ENCODE results near the gene TMEM14B. TPM values are rescaled to one million over a fixed set of nuclear protein-coding genes. Genes with fewer than 3 reads are reported as not detected.

TMEM14B gene
- total and polyA plus RNA-seq, 4 experiments from 2014 or later, result 76.9 to 236 (median 127) TPM

DNA sequence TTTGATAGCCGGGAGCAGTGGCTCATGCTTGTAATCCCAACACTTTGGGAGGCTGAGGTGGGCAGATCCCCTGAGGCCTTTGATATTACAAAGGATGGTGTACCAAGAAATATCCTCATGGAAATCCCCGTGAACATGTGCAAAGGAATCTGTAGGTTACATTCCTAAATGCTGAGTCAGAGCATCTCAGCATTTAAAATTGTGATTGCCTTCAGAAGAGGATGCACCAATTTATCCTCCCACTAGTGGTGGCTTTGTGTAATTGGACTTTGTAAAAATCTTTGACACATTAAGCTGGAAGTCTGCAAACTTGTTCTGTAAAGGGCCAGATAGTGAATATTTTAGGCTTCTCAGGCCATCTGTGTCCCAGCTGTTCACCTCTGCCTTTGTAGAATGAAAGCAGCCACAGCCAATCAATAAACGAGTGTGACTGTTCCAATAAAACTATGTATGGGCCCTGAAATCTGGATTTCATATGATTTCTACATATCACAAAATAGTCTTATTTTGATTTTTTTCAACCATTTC lies 11.8 kb downstream of the TMEM14B start:
- Histone ChIP-seq H3K4me3 (ENCODE audit: low read length in 2 of 2) (no peak overlapping the region), H3K27ac (ENCODE audit: low read depth, low read length) (no peak overlapping the region), H3K36me3 (ENCODE audit: insufficient read depth, low read length) (peaks cover 16% of the 10 kb centered on the region), H3K9me3 (ENCODE audit: control insufficient read depth in 1 of 2, low read length in 2 of 2) (no peaks in the 10 kb centered on the region), H3K27me3 (ENCODE audit: insufficient read depth, low read length) (no peaks in the 10 kb centered on the region), H3K4me1 (ENCODE audit: insufficient read depth, low read length) (no peaks in the 10 kb centered on the region)
- H3K4me3 Mint-ChIP-seq, result no peak overlapping the region
- ChIA-PET CTCF (ENCODE audit: partially characterized antibody) (interaction anchor here (0.6 to 1.1 kb wide), 4 partner anchors 15 to 189 kb away, joined by 3 read pairs; partner anchors contain the start of genes C6orf52 and PAK1IP1), POLR2A (ENCODE audit: partially characterized antibody) (interaction anchor here (1.7 kb wide), 1 partner anchor 11 kb away, joined by 3 read pairs; no protein-coding TSS in a partner anchor)
- no peaks in the 10 kb centered on the region for H3K9me3 Mint-ChIP-seq
- no peaks in the 10 kb centered on the region for H3K27me3 Mint-ChIP-seq
- H3K27ac Mint-ChIP-seq, result peak overlapping the region in 1 of 7 donors; percentile 53
- DNase-seq, result peak in 3 of 5 donors; percentile 13 to 23 (median 16)
- H3K36me3 Mint-ChIP-seq, result peaks cover 58 to 63% of the 10 kb centered on the region in 2 donors
- H3K4me1 Mint-ChIP-seq, result peaks cover 10 to 26% (median 20%) of the 10 kb centered on the region in 4 donors
- intact Hi-C loops (cut with micrococcal nuclease), result loop anchor here (2.0 kb wide), 1 partner anchor 281 kb away; no protein-coding TSS in a partner anchor

DNA sequence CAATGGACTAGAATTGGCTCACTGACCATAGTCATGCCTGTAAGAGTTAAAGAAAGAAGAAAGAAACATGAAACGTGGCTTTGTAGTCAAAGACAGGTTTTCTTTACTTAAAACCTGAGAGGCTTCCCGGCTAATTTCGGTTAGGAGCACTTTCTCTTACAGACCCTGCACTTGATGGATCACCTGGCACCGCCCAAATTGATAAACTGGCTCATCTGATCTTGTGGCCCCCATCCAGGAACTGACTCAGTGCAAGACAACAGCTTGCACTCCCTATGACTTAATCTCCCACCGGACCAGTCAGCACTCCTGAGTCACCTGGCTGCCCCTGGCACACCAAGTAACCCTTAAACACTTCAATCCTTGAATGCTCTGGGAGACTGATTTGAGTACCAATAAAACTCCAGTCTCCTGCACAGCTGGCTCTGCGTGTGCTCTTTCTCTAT lies 12.3 kb downstream of the TMEM14B start:
- H3K4me3 Mint-ChIP-seq, result no peak overlapping the region
- H3K27me3 Mint-ChIP-seq, result no peaks in the 10 kb centered on the region
- peaks cover 9 to 23% (median 16%) of the 10 kb centered on the region in 4 donors for H3K4me1 Mint-ChIP-seq
- Histone ChIP-seq H3K4me1 (ENCODE audit: insufficient read depth, low read length) (no peaks in the 10 kb centered on the region), H3K9me3 (ENCODE audit: control insufficient read depth in 1 of 2, low read length in 2 of 2) (no peaks in the 10 kb centered on the region), H3K4me3 (ENCODE audit: low read length in 2 of 2) (no peak overlapping the region), H3K27ac (ENCODE audit: low read depth, low read length) (no peak overlapping the region), H3K27me3 (ENCODE audit: insufficient read depth, low read length) (no peaks in the 10 kb centered on the region), H3K36me3 (ENCODE audit: insufficient read depth, low read length) (peaks cover 11% of the 10 kb centered on the region)
- intact Hi-C loops (cut with micrococcal nuclease), result loop anchor here (2.0 kb wide), 1 partner anchor 281 kb away; no protein-coding TSS in a partner anchor
- ChIA-PET POLR2A (ENCODE audit: partially characterized antibody) (interaction anchor here (1.7 kb wide), 1 partner anchor 12 kb away, joined by 3 read pairs; no protein-coding TSS in a partner anchor), CTCF (ENCODE audit: partially characterized antibody) (interaction anchor here (0.9 to 1.1 kb wide), 2 partner anchors 14 to 65 kb away, joined by 3 read pairs; partner anchors contain the start of genes C6orf52 and PAK1IP1)
- DNase-seq, result no peak
- no peak overlapping the region for H3K27ac Mint-ChIP-seq
- H3K36me3 Mint-ChIP-seq, result peaks cover 52 to 57% of the 10 kb centered on the region in 2 donors
- no peaks in the 10 kb centered on the region for H3K9me3 Mint-ChIP-seq

- H3K36me3 Mint-ChIP-seq, result peaks cover 30% of the 10 kb centered on the region in 2 donors
Measured at GRCh38 chr6:10763006-10763405, 15.4 kb downstream of the TMEM14B start.

DNA sequence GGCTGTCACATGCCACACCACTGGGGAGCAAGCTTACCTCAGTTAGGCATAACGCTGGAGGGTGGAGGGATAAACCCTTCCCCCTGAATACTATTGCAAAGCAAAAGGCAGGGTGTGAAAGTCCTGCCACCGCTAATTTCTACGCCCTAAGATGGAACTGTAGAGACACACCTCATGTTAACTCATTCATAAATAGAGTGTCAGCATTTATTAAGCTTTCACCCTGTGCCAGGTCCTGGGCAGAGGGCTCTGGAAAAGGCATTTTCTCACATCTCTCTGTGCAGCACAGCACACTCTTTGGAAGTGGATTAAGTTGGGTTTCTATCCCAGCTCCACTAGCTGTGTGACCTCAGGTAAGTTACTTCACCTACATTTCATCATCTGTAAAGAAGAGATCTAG lies 21.8 kb downstream of the TMEM14B start:
- intact Hi-C loops (cut with micrococcal nuclease), result no loop called here
- Mint-ChIP-seq H3K4me3 (no peak overlapping the region), H3K9me3 (no peaks in the 10 kb centered on the region)

More at GRCh38 chr6:10763006-10763405, 15.4 kb downstream of the TMEM14B start:
- H3K27ac ChIP-seq (ENCODE audit: low read depth, low read length), result no peak overlapping the region
- H3K27me3 ChIP-seq (ENCODE audit: insufficient read depth, low read length), result no peaks in the 10 kb centered on the region
- Mint-ChIP-seq H3K9me3 (no peaks in the 10 kb centered on the region), H3K27me3 (no peaks in the 10 kb centered on the region), H3K4me3 (no peak overlapping the region), H3K27ac (no peak overlapping the region), H3K4me1 (peaks cover 6 to 18% (median 10%) of the 10 kb centered on the region in 4 donors)
- no peak overlapping the region for H3K4me3 ChIP-seq (ENCODE audit: low read length in 2 of 2)
- H3K9me3 ChIP-seq (ENCODE audit: control insufficient read depth in 1 of 2, low read length in 2 of 2), result no peaks in the 10 kb centered on the region
- no peaks in the 10 kb centered on the region for H3K4me1 ChIP-seq (ENCODE audit: insufficient read depth, low read length)
- ChIA-PET POLR2A (ENCODE audit: partially characterized antibody) (no interaction called here), CTCF (ENCODE audit: partially characterized antibody) (no interaction called here)
- peaks cover 4% of the 10 kb centered on the region for H3K36me3 ChIP-seq (ENCODE audit: insufficient read depth, low read length)
- intact Hi-C loops (cut with micrococcal nuclease), result no loop called here
- no peak for DNase-seq

GRCh38 chr6:10771371-10771894 lies 23.8 kb downstream of the TMEM14B start:
- intact Hi-C loops (cut with micrococcal nuclease), result no loop called here
- no peaks in the 10 kb centered on the region for H3K27me3 ChIP-seq (ENCODE audit: insufficient read depth, low read length)
- H3K9me3 ChIP-seq (ENCODE audit: control insufficient read depth in 1 of 2, low read length in 2 of 2), result no peaks in the 10 kb centered on the region
- Mint-ChIP-seq H3K27ac (peak overlapping the region in 3 of 7 donors; percentile 15 to 70 (median 39)), H3K36me3 (peaks cover 37 to 39% of the 10 kb centered on the region in 2 donors), H3K4me1 (peaks cover 0 to 1% (median 0%) of the 10 kb centered on the region in 4 donors), H3K27me3 (no peaks in the 10 kb centered on the region), H3K4me3 (no peak overlapping the region), H3K9me3 (no peaks in the 10 kb centered on the region)
- H3K27ac ChIP-seq (ENCODE audit: low read depth, low read length), result no peak overlapping the region
- CTCF ChIA-PET (ENCODE audit: partially characterized antibody), result interaction anchor here (0.9 to 1.4 kb wide), 2 partner anchors 26 to 292 kb away, joined by 3 read pairs; no protein-coding TSS in a partner anchor
- H3K36me3 ChIP-seq (ENCODE audit: insufficient read depth, low read length), result peaks cover 10% of the 10 kb centered on the region
- POLR2A ChIA-PET (ENCODE audit: partially characterized antibody), result no interaction called here
- H3K4me3 ChIP-seq (ENCODE audit: low read length in 2 of 2), result no peak overlapping the region
- H3K4me1 ChIP-seq (ENCODE audit: insufficient read depth, low read length), result no peaks in the 10 kb centered on the region
- no peak for DNase-seq

More for the DNA sequence above, 21.8 kb downstream of the TMEM14B start:
- no peak overlapping the region for H3K4me3 ChIP-seq (ENCODE audit: low read length in 2 of 2)
- H3K36me3 ChIP-seq (ENCODE audit: insufficient read depth, low read length), result peaks cover 5% of the 10 kb centered on the region
- no peaks in the 10 kb centered on the region for H3K4me1 ChIP-seq (ENCODE audit: insufficient read depth, low read length)
- ChIA-PET POLR2A (ENCODE audit: partially characterized antibody) (no interaction called here), CTCF (ENCODE audit: partially characterized antibody) (no interaction called here)
- H3K9me3 ChIP-seq (ENCODE audit: control insufficient read depth in 1 of 2, low read length in 2 of 2), result no peaks in the 10 kb centered on the region
- H3K36me3 Mint-ChIP-seq, result peaks cover 24 to 28% of the 10 kb centered on the region in 2 donors
- peak overlapping the region in 3 of 7 donors; percentile 27 to 55 (median 48) for H3K27ac Mint-ChIP-seq
- no peaks in the 10 kb centered on the region for H3K4me1 Mint-ChIP-seq
- DNase-seq, result no peak
- H3K27me3 ChIP-seq (ENCODE audit: insufficient read depth, low read length), result no peaks in the 10 kb centered on the region
- no peaks in the 10 kb centered on the region for H3K27me3 Mint-ChIP-seq
- H3K27ac ChIP-seq (ENCODE audit: low read depth, low read length), result no peak overlapping the region

- Mint-ChIP-seq H3K9me3 (no peaks in the 10 kb centered on the region), H3K36me3 (peaks cover 31 to 37% of the 10 kb centered on the region in 2 donors), H3K4me1 (peaks cover 0 to 3% (median 1%) of the 10 kb centered on the region in 4 donors), H3K27ac (peak overlapping the region in 1 of 7 donors; percentile 37), H3K4me3 (no peak overlapping the region), H3K27me3 (no peaks in the 10 kb centered on the region)
- H3K36me3 ChIP-seq (ENCODE audit: insufficient read depth, low read length), result peaks cover 5% of the 10 kb centered on the region
- no peak for DNase-seq
- H3K9me3 ChIP-seq (ENCODE audit: control insufficient read depth in 1 of 2, low read length in 2 of 2), result no peaks in the 10 kb centered on the region
- no peak overlapping the region for H3K27ac ChIP-seq (ENCODE audit: low read depth, low read length)
- CTCF ChIA-PET (ENCODE audit: partially characterized antibody), result no interaction called here
- H3K4me1 ChIP-seq (ENCODE audit: insufficient read depth, low read length), result no peaks in the 10 kb centered on the region
- POLR2A ChIA-PET (ENCODE audit: partially characterized antibody), result no interaction called here
- H3K4me3 ChIP-seq (ENCODE audit: low read length in 2 of 2), result no peak overlapping the region
- no peaks in the 10 kb centered on the region for H3K27me3 ChIP-seq (ENCODE audit: insufficient read depth, low read length)
- intact Hi-C loops (cut with micrococcal nuclease), result no loop called here
Measured at GRCh38 chr6:10778230-10778629, 30.6 kb downstream of the TMEM14B start.

DNA sequence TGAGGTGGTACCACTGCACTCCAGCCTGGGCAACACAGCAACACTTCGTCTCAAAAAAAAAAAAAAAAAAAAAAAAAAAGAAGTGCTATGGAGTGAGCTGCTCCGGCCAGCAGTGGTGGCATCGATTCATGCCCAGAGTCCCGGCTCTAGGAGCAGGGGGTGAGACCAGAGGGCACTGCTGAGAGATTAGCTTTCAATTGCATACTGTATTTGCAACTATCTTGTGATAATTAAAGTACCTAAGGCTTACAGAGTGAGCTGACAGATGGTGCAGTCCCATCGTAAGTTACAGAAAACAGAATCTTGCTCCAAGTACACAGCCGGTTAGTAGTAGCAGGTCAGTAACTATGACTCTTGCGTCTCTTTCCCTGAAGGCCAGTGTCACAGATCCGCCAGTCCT lies 31.5 kb downstream of the TMEM14B start:
- Histone ChIP-seq H3K4me1 (ENCODE audit: insufficient read depth, low read length) (no peaks in the 10 kb centered on the region), H3K9me3 (ENCODE audit: control insufficient read depth in 1 of 2, low read length in 2 of 2) (no peaks in the 10 kb centered on the region), H3K36me3 (ENCODE audit: insufficient read depth, low read length) (peaks cover 5% of the 10 kb centered on the region), H3K4me3 (ENCODE audit: low read length in 2 of 2) (no peak overlapping the region), H3K27ac (ENCODE audit: low read depth, low read length) (no peak overlapping the region), H3K27me3 (ENCODE audit: insufficient read depth, low read length) (no peaks in the 10 kb centered on the region)
- no peak overlapping the region for H3K4me3 Mint-ChIP-seq
- H3K4me1 Mint-ChIP-seq, result peaks cover 0 to 3% (median 1%) of the 10 kb centered on the region in 4 donors
- H3K36me3 Mint-ChIP-seq, result peaks cover 34 to 43% of the 10 kb centered on the region in 2 donors
- intact Hi-C loops (cut with micrococcal nuclease), result no loop called here
- no peak for DNase-seq
- POLR2A ChIA-PET (ENCODE audit: partially characterized antibody), result no interaction called here
- CTCF ChIA-PET (ENCODE audit: partially characterized antibody), result interaction anchor here (0.7 kb wide), 1 partner anchor 306 kb away, joined by 4 read pairs; no protein-coding TSS in a partner anchor
- no peaks in the 10 kb centered on the region for H3K27me3 Mint-ChIP-seq
- no peaks in the 10 kb centered on the region for H3K9me3 Mint-ChIP-seq
- no peak overlapping the region for H3K27ac Mint-ChIP-seq

All from CD4-positive, alpha-beta memory T cell (primary cell).